HG03558 (cell line): Measurements from ENCODE around the gene SLC37A2.
"Not testable (repeated sequence)": the region's sequence is repeated elsewhere in the genome, so short reads cannot be mapped to it uniquely, and the experiment has no call there.

Source experiments
- ATAC-seq: cut with Tn5 transposase; IDR thresholded peaks from one replicate; pipeline ENCODE4 v1.9.1; 2021; ENCODE audit warnings: moderate number of reproducible peaks; ENCODE audit not compliant: unreplicated experiment; ENCODE audit errors: extremely low read depth

SLC37A2 gene

GRCh38 chr11:125062931-125063428 is at the start of gene SLC37A2:
TSS of gene SLC37A2 (plus strand) at chr11:125063305. CDS start at chr11:125063368, 63 bp downstream.
- peak; percentile 66 for ATAC-seq

- ATAC-seq = no peak
Measured at GRCh38 chr11:125016413-125016812, 46.7 kb upstream of the SLC37A2 start.

GRCh38 chr11:125020342-125020741 is 42.8 kb upstream of the SLC37A2 start:
- ATAC-seq = no peak

- no peak for ATAC-seq
Measured at GRCh38 chr11:125022551-125022950, 40.6 kb upstream of the SLC37A2 start.

GRCh38 chr11:125025968-125026367 is 37.1 kb upstream of the SLC37A2 start:
- no peak for ATAC-seq

GRCh38 chr11:125029431-125029830 is 33.7 kb upstream of the SLC37A2 start:
- not testable (repeated sequence) for ATAC-seq

- ATAC-seq = no peak
Measured at GRCh38 chr11:125036933-125037332, 26.2 kb upstream of the SLC37A2 start.

GRCh38 chr11:125049164-125049792 is 13.8 kb upstream of the SLC37A2 start:
- no peak for ATAC-seq

- no peak for ATAC-seq
Measured at GRCh38 chr11:125052047-125052446, 11.1 kb upstream of the SLC37A2 start.

GRCh38 chr11:125053167-125053566 is 9.9 kb upstream of the SLC37A2 start:
- no peak for ATAC-seq

- no peak for ATAC-seq
Measured at GRCh38 chr11:125055107-125055715, 7.9 kb upstream of the SLC37A2 start.

GRCh38 chr11:125056111-125056510 is 7.0 kb upstream of the SLC37A2 start:
- ATAC-seq = not testable (repeated sequence)

- no peak for ATAC-seq
Measured at GRCh38 chr11:125056931-125057692, 6.0 kb upstream of the SLC37A2 start.

GRCh38 chr11:125057693-125058016 is 5.5 kb upstream of the SLC37A2 start:
- ATAC-seq = no peak

GRCh38 chr11:125061281-125061680 is 1.8 kb upstream of the SLC37A2 start:
- ATAC-seq = no peak

- ATAC-seq = no peak
Measured at GRCh38 chr11:125062218-125062930, 731 bp upstream of the SLC37A2 start.

- ATAC-seq = no peak
Measured at GRCh38 chr11:125063429-125064043, 431 bp downstream of the SLC37A2 start.

- no peak for ATAC-seq
Measured at GRCh38 chr11:125064070-125064469, 965 bp downstream of the SLC37A2 start.

- ATAC-seq = no peak
Measured at GRCh38 chr11:125068368-125068767, 5.3 kb downstream of the SLC37A2 start.

GRCh38 chr11:125069008-125069407 is 5.9 kb downstream of the SLC37A2 start:
- no peak for ATAC-seq
